Activated T-cell treated with anti-CD3 and anti-CD28 coated beads, Interleukin-2, amount 50 U/mL, for 48 hours (primary cell): Measurements from ENCODE around the gene CDC42EP2.
"Not testable (repeated sequence)": the region's sequence is repeated elsewhere in the genome, so short reads cannot be mapped to it uniquely, and the experiment has no call there.

Source experiments
- DNase-seq, 2 experiments: peaks; one replicate each; pipeline ENCODE4 v3.0.0-alpha.2; 2020

The CDC42EP2 gene

DNA sequence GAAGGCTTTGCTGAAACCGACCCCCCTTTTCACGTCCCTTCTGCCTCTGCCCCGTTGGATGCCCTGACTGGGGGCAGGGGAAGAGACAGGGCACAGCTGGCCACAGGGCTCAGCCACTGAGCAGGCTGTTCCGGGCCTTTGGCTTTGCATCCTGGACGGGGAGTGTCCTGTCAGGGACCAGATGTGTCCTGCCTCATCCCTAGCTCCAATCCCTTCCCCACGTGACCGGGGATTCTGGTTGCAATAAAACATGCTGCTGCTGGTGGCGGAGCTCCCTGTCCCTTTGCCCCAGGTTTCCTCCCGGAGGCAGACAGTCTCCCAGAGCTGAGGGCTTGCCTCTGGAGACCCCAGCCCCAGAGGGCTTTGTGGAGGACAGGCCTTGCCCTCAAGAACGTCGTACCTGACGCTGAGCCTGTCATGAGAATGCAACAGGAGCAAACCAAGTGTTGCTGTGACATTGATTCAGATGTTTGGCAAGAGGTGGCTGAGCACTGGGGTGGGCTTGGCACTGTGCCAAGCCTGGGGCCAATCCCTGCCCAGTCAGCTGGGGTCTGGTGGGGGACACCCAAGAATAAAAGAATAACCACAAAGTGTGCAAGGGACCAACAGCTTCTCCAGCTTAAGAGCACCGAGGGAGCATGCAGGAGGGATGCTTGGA lies 7.3 kb downstream of the CDC42EP2 start:
- DNase-seq, result no peak

DNA sequence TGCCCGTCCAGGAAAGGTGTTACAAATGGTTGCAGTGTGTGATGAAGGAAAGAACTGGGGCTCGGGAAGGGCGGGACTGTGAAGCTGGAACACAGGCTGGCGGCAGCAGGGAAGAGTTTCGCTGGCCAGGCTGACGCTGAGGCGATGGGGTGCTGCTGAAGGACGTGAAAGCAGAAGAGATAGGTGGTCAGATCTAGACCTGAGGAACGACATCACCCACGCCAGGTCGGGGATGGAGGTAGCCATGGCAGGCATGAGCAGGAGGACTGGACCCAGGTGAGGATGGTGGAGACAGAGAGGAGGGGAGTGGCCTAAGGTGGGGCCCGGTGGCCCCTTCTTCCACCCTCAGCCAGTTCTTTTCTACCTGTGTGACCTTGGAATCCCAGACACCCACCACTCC lies 9.1 kb downstream of the CDC42EP2 start:
- no peak for DNase-seq

DNA sequence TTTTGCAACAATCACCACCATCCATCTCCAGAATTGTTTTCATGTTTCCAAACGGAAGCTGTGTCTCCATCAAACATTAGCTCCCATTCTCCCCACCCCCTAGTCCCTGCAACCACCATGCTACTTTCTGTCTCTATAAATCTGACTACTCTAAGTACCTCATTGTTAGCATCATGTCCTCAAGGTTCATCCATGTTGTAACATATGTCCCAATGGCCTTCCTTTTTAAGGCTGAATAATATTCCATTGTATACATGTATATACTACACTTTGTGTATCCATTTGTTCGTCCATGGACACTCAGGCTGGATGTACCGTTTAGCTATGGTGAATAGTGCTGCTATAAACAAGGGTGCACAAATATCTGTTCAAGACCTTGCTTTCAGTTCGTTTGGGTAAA lies 10.8 kb downstream of the CDC42EP2 start:
- DNase-seq, result no peak

DNA sequence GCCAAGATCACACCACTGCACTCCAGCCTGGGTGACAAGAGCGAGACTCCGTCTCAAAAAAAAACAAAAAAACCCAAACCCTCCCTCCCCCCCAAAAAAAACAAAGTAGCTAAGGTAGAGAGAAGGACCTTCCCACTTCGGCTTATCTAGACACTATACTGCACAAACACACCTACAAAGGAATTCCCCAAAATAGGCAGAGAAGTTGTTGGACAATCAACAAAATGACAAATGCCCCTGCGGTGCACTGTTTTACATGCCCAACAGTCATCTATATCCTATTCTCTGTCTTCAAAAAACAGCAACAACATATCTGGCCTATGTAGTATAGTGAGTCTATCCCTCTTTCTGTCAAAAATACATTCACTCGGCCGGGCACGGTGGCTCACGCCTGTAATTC lies 12.4 kb downstream of the CDC42EP2 start:
- no peak for DNase-seq

DNA sequence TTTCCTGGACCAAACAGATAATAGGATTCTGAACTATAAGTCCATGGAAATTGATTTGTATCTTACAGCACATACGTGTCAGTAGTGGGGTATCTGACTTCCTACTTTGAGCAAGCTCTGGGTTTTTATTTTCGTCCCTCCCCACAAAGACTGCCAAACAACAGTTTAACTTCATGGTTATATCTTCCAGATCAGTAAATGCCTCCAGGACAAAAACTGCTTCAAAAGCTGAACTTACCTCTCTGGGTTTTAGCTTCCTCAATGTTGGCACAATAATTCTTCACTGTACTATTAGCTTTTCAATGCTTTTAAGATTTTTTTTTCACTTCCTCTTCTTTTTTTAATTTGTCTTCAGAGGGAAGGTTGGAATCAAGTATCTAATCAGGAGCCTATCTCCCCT lies 14.8 kb downstream of the CDC42EP2 start:
- no peak for DNase-seq

DNA sequence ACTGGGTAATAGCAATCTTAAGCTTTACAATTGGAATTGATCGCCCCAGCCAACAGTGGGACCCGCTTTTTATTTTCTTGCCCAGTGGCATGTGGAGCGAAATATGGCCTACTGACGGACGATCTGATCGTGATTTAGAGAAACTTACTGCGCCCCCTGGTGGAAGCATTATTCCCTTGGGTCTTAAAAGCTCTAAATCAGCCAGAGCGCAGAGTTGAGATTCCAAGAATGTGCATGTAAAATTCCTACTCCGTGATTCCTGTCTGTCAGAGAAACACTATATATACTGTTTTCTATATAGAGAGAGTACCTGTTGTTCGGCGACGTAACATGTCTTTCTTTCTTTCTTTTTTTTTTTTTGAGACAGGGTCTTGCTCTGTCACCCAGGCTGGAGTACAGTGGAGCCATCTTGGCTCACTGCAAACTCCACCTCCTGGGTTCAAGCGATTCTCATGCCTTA lies 15.3 kb downstream of the CDC42EP2 start:
- peak; percentile 85 to 88 for DNase-seq

DNA sequence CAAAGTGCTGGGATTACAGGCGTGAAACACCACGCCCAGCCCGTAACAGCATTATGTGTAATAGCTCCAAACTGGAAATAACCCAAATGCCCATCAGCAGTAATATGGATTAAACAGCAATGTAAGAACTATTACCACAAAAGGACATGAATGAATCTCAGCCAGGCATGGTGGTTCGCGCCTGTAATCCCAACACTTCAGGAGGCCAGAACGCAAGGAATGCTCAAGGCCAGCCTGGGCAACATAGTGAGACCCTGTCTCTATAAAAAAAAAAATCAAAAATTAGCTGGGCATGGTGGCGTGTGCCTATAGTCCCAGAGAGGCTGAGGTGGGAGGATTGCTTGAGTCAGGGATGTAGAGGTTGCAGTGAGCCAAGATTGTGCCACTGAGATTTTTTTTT lies 15.9 kb downstream of the CDC42EP2 start:
- no peak for DNase-seq

DNA sequence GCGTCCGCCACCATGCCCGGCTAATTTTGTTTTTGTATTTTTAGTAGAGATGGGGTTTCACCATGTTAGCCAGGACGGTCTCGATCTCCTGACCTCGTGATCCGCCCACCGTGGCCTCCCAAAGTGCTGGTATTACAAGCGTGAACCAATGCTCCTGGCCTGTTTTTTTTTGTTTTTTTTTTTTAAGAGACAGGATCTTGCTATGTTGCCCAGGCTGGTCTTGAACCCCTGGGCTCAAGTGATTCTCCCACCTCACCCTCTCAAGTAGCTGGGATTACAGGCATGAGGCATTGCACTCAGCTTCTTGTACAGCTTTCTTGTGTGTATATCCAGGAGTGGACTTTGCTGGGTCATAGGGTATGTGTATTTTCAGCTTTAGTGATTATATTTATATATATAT lies 17.9 kb downstream of the CDC42EP2 start:
- not testable (repeated sequence) for DNase-seq

DNA sequence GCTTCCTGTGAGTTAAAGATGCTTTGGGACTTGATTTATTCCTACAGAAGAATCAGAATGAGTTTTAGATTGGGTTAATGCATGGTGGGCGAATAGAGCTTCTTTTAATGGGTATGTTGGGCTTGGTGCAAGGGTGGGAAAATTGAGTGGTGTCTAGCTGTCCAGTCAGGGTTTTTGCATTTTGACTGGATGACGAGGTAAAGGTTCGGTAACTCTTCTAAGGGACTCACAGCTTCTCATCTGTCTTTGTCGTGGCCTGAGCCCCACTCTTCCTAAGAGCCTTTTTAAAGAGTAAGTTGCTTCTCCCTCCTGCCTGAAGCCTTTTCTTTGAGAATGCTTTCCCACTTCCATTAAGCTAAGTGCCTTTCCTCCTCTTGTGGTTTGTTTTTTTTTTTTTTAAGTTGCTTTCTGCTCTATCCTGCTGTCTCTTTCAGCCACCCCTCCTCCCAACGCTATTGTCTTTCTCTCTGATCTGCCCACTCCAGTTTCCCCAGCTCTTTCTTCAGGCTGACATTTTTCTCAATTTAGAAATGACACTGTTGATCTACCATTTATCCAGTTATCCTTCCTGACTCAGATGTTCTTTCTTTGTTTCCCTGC lies 20.1 kb downstream of the CDC42EP2 start:
- no peak for DNase-seq

DNA sequence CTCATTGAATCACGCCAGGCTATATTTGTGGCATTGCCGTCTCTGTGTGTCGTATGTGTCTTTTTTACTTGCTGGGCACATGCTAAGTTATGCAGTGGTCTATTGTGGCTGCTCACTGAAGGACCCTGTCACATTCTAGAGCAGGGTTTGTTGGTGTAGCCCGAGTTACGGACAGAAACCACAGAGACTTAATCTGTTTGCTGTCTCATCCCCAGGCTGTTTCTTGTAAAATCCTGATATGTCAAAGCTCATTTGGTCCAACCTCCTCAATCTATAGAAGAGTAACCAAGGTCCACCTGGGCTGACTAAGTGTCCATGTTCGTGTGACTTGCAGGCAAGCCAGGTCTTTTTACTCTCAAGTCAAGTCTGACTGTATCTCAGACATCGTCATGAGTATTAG lies 24.0 kb downstream of the CDC42EP2 start:
- no peak for DNase-seq

DNA sequence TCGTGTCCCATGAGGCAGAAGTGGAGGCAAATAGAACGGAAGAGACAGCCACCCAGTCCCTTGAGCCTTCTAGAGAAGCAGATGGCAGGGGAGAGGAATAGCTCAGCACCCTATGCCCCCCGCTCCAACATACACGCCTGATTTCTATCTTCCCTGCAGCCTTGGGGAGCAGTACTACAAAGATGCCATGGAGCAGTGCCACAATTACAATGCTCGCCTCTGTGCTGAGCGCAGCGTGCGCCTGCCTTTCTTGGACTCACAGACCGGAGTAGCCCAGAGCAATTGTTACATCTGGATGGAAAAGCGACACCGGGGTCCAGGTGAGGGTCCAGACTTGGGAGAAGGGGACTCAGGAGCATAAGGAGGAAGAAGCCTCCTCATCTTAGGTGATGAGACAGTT lies 25.6 kb downstream of the CDC42EP2 start:
- no peak for DNase-seq

DNA sequence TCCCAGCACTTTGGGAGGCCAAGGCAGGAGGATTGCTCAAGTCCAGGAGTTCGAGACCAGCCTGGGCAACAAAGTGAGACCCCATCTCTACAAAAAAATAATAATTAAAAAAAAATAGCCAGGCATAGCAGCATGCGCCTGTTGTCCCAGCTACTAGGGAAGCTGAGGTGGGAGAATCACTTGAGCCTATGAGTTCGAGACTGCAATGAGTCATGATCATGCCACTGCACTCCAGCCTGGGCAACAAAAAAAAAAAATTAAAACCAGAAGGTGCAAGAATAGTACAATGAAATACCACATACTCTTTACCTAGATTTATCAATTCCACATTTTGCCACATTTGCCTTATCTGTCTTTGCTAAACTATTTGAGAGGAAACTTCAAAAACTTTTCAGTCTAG lies 27.2 kb downstream of the CDC42EP2 start:
- DNase-seq, result no peak

DNA sequence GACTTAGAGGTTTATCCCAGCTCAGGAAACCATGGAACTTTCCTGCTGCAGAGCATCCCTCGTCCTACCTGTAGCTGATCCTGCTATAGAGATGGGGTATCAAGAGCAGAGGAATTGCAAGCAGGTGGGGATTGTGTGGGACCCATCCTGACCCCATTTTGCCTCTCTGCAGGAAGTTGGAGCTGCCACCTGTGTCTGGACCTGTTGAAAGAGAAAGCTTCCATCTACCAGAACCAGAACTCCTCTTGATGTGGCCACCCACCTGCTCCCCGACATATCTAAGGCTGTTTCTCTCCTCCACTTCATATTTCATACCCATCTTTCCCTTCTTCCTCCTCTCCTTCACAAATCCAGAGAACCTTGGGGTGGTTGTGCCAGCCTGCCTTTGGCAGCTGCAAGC lies 36.8 kb downstream of the CDC42EP2 start:
- DNase-seq, result no peak

DNA sequence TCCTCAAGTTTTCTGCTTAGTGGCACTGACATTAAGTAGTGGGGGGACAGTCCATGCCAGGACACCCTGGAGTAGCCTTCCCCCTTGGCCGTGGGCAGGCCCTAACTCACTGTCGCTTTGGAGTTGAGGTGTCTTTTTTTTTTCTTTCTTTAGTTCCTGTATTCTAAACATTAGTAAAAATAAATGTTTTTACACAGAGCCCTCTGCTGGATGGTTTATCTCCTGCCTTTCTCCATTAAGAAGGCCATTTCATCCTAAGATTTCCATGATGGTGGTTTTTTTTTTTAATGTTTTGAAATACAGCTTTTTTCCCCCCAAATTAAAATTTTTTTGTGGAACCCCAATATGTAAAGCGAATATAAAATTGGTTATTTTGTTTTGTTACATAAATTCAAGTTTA lies 38.1 kb downstream of the CDC42EP2 start:
- DNase-seq, result no peak

DNA sequence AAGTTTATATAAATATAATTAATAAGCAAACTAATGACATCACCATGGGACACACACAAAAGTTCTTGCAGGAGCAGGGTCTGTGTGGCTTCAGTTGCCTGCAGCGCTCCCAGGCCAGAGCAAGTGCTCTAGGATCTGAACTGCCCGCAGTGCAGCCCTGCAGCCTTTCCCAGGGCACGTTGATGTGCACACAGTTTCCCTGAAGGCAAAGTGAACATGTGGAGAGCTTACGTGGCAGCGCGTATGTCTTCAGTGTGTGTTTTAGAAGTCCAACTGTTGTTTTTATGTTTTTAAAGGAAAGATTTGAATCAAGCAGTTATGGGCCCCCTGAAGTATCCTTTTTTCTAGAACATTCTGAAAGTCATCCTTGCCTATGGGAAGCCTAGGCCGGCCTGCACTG lies 38.7 kb downstream of the CDC42EP2 start:
- DNase-seq, result no peak

DNA sequence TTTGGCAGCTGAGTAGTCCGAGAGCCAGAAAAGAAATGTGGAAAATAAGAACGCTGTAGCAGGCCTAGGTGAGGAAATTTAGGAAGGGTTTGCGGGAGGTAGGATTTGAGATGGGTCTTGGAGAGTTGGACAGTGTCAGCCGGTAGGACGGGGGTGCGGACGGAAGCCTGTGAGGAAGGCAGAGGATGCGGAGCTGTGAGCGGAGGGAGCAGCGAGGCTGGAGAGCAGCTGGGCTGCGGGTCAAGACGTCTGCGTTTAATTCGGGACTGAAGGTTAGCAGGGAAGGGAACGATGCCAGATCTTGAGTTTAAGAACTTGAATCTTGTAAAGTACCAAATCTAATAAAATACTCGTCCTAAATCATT lies 39.2 kb downstream of the CDC42EP2 start:
- no peak for DNase-seq

DNA sequence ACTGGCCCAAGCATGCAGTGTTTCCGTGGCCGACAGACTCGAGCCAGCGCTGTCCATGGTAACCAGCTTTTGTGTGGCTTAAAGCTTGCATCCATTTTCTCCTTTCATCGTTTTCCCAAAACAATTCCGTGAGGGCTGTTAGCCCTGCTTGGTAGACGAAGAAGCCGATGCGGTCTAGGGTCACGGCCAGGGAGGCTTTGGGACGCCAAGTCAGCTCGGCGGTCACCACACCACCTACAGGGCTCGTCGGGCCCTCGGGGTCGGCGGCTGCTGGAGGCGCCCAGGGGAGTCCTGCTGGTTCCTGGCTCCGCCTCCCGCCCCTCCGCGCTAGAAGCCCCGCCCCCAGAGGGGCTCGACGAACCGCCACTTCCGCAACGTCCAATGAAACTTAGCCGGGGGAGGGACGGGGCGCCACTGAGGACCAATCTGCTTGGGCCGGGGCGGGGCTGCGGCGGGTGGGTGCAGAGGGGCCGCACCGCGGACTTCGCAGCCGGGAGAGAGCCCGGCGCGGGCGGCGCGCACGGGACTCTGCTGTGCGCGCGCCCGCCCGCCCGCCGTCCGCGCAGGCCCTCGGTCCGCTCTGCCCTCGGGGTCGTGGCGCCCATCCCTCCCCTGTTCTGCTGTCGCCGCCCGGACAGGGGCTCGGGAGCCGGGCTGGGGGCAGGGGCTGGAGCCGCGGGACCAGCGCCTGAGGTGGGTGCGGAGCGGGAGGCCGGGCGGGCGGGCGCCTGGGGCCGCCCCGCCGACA lies 39.8 kb downstream of the CDC42EP2 start, which contains the start of gene TIGD3:
Gene TIGD3, plus strand, starts transcription at position 487 of the 748 bp plus-strand sequence. CDS start 1,058 bp downstream, outside the sequence.
- peak; percentile 99 for DNase-seq

DNA sequence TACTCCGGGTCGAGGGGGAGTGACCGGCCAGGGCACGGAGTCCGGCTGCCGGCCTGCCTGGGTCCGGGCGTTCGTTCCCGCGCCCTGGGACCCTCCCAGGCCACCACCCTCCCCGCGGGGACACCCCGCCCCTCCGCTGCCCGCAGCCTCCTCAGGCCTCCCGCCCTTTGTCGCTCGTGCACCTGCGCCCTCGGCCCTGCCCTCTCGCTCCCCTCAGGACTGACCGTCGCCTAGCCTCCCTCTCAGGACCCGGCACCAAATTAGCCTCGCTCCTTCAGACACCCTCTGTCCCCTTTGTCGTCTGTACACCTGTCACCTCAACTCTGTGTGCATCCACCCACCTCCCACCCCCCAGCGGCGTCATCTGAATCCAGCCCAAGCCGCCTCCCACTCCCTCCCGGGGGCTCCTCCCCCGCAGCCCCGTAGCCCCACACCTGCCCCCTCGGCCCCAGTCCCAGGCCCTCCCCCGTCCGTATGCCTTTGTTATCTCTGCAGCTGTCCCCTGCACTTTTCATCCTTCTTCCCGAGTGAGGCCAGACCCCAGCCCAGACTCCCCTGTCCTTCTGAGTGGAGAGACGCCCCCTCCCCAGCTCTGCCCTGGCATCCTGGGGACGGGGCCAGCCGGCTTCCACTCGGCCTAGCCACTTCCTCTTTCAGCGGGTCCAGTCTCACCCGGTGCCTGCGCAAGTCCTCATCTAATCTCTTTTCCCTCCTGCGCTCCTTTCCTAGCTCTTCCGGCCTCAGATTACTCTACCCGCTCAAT lies 40.5 kb downstream of the CDC42EP2 start:
- DNase-seq, result peak; percentile 54 to 58

DNA sequence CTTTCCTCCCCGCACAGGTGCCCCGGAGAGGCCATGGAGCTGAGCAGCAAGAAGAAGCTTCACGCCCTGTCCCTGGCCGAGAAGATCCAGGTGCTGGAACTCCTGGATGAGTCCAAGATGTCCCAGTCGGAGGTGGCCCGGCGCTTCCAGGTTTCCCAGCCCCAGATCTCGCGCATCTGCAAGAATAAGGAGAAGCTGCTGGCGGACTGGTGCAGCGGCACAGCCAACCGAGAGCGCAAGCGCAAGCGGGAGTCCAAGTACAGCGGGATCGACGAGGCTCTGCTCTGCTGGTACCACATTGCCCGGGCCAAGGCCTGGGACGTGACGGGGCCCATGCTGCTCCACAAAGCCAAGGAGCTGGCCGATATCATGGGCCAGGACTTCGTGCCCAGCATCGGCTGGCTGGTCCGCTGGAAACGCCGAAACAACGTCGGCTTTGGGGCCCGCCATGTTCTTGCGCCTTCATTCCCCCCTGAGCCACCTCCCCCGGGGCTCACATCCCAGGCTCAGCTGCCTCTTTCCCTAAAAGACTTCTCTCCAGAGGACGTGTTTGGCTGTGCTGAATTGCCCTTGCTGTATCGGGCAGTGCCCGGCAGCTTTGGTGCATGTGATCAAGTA lies 41.2 kb downstream of the CDC42EP2 start:
- no peak for DNase-seq

DNA sequence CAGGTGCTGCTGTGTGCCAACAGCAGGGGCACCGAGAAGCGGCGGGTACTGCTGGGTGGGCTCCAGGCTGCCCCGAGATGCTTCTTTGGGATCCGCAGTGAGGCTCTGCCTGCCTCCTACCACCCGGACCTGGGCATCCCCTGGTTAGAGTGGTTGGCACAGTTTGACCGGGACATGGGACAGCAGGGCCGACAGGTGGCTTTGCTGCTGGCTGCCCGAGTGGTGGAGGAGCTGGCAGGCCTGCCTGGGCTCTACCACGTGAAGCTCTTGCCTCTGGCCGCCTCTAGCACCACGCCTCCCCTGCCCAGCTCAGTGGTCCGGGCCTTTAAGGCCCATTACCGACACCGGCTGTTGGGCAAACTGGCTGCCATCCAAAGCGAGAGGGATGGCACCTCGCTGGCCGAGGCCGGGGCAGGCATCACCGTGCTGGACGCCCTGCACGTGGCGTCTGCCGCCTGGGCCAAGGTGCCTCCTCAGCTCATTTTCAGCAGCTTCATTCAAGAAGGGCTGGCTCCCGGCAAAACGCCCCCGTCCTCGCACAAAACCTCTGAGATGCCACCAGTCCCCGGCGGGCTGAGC lies 41.8 kb downstream of the CDC42EP2 start:
- no peak for DNase-seq

DNA sequence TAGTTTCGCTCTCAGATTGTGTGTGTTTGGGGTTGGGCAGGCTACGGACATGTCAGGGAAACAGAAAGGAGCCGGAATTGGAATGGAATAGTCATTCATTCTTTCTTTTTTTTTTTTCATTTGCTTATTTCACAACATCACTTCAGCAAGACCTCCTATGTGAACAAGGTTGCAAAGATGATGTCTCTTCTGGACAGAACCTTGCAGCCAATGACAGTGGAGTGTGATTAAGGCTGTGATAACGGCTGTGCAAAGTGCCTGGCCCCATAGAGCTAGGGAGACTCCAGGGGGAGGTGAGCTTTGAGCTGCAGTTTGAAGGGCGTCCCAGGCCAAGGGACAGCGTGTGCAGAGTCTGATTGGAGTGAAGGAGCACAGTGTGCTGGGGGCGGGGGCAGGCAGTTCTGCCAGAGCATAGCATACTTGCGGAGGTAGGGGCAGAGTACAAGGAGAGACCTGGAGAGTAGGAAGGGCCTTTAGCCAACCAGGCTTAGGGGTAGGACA lies 43.2 kb downstream of the CDC42EP2 start:
- DNase-seq, result no peak

DNA sequence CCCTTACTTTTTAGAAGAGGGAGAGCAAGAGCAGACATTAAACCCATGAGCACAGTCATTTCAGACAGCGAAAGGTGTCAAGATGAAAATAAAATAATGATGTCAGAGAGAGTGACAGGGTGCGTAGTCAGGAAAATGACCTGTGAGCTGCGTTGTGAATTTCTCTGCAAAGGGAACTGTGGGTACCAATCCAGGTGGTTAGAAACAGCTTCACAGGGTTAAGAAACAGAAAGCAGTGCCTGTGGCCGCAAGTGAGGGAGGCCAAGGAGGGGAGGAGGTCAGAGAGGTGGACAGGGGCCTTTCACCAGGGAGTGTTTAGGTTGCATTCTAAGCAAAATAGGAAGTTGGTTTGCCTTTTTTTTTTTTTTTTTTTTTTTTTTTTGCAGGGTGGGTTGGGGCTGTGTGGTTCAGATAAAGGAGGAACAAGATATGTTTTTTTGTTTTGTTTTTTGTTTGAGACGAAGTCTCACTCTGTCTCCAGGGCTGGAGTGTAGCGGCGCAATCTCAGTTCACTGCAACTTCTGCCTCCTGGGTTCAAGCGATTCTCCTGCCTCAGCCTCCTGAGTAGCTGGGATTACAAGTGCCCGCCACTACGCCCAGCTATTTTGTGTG lies 47.8 kb downstream of the CDC42EP2 start:
- DNase-seq, result no peak
